ENCODE data around the gene WWTR1.

GRCh38 chr3:149523512-149524299 is 134.1 kb downstream of the WWTR1 start:
- TF ChIP-seq CTCF (IDR thresholded peaks at IDR 0.05): no peak
- TF ChIP-seq POLR2AphosphoS5 (IDR thresholded peaks at IDR 0.05): no peak
- TF ChIP-seq POLR2A (IDR thresholded peaks at IDR 0.05): no peak
